H9 (cell line): ENCODE data around the gene PAXX. TPM values are rescaled to one million over a fixed set of nuclear protein-coding genes. Genes with fewer than 3 reads are reported as not detected.
A peak's percentile ranks its signal among the peaks of the same experiment; 100 is the strongest.

Experiments
- DNase-seq: peaks from one replicate; pipeline ENCODE4 v3.0.0-alpha.2; 2017
- H2AFZ ChIP-seq: one replicate; pipeline ENCODE4 v1.6.1; 2013; ENCODE audit warnings: mild to moderate bottlenecking, low read length, control low read depth, moderate library complexity
- H2AK5ac ChIP-seq: 2 replicates; pipeline ENCODE4 v1.6.1; 2013; ENCODE audit warnings: low read length, control low read depth, mixed read lengths; ENCODE audit not compliant: insufficient read length
- H2BK120ac ChIP-seq: one replicate; pipeline ENCODE4 v1.6.1; 2013; ENCODE audit warnings: low read depth, mild to moderate bottlenecking, low read length, control low read depth, inconsistent platforms; ENCODE audit not compliant: poor library complexity, severe bottlenecking
- H2BK12ac ChIP-seq: 2 replicates; pipeline ENCODE4 v1.6.1; 2013; ENCODE audit warnings: low read length, control low read depth, mixed read lengths, low read depth; ENCODE audit not compliant: insufficient read length
- H2BK15ac ChIP-seq: 2 replicates; pipeline ENCODE4 v1.6.1; 2013; ENCODE audit warnings: low read depth, low read length, control low read depth
- H2BK20ac ChIP-seq: one replicate; pipeline ENCODE4 v1.6.1; 2013; ENCODE audit warnings: low read depth, mild to moderate bottlenecking, low read length, control low read depth, inconsistent platforms; ENCODE audit not compliant: poor library complexity, severe bottlenecking
- H2BK5ac ChIP-seq: 2 replicates; pipeline ENCODE4 v1.6.1; 2013; ENCODE audit warnings: low read length, control low read depth, mixed read lengths; ENCODE audit not compliant: insufficient read length
- H3K14ac ChIP-seq: 2 replicates; pipeline ENCODE4 v1.6.1; 2013; ENCODE audit warnings: low read length, control low read depth; ENCODE audit not compliant: insufficient read depth
- H3K18ac ChIP-seq: 2 replicates; pipeline ENCODE4 v1.6.1; 2013; ENCODE audit warnings: low read depth, mild to moderate bottlenecking, mixed read lengths, low read length, control low read depth; ENCODE audit not compliant: insufficient read length
- H3K23ac ChIP-seq: 2 replicates; pipeline ENCODE4 v1.6.1; 2013; ENCODE audit warnings: low read length, control low read depth, mixed read lengths, low read depth; ENCODE audit not compliant: insufficient read length
- H3K23me2 ChIP-seq: 2 replicates; pipeline ENCODE4 v1.6.1; 2013; ENCODE audit warnings: low read depth, mild to moderate bottlenecking, mixed read lengths, low read length, control low read depth; ENCODE audit not compliant: insufficient read length, poor library complexity, severe bottlenecking
- H3K27ac ChIP-seq: 2 replicates; pipeline ENCODE4 v1.5.1; 2013; ENCODE audit warnings: low read length, control low read depth, mixed read lengths, low read depth; ENCODE audit not compliant: insufficient read length
- H3K27me3 ChIP-seq: 2 replicates; pipeline ENCODE4 v1.6.1; 2013; ENCODE audit warnings: low read length, control low read depth, inconsistent platforms; ENCODE audit not compliant: insufficient read depth
- H3K4ac ChIP-seq: 2 replicates; pipeline ENCODE4 v1.6.1; 2013; ENCODE audit warnings: low read depth, mild to moderate bottlenecking, control low read depth, inconsistent platforms, low read length, moderate library complexity
- H3K4me1 ChIP-seq: 2 replicates; pipeline ENCODE4 v1.6.1; 2013; ENCODE audit warnings: low read length, control low read depth, inconsistent platforms; ENCODE audit not compliant: insufficient read depth
- H3K4me2 ChIP-seq: 2 replicates; pipeline ENCODE4 v1.6.1; 2013; ENCODE audit warnings: low read length, control low read depth, mixed read lengths; ENCODE audit not compliant: insufficient read length, insufficient read depth
- H3K56ac ChIP-seq: 2 replicates; pipeline ENCODE4 v1.6.1; 2013; ENCODE audit warnings: low read depth, mild to moderate bottlenecking, mixed read lengths, low read length, control low read depth; ENCODE audit not compliant: insufficient read length
- H3K79me1 ChIP-seq: 2 replicates; pipeline ENCODE4 v1.6.1; 2013; ENCODE audit warnings: low read depth, mild to moderate bottlenecking, moderate library complexity, low read length, control low read depth, inconsistent platforms; ENCODE audit not compliant: insufficient read depth, poor library complexity, severe bottlenecking
- H3K79me2 ChIP-seq: 2 replicates; pipeline ENCODE4 v1.6.1; 2013; ENCODE audit warnings: low read length, control low read depth, inconsistent platforms; ENCODE audit not compliant: insufficient read depth
- H3K9ac ChIP-seq: 2 replicates; pipeline ENCODE4 v1.6.1; 2013; ENCODE audit warnings: low read length, control low read depth, mixed read lengths; ENCODE audit not compliant: insufficient read length; ENCODE audit errors: extremely low read depth
- H3K9me3 ChIP-seq: one replicate; pipeline ENCODE4 v1.6.1; 2013; ENCODE audit warnings: low read depth, low read length, inconsistent platforms; ENCODE audit not compliant: control insufficient read depth
- H3T11ph ChIP-seq: one replicate; pipeline ENCODE4 v1.6.1; 2013; ENCODE audit warnings: mild to moderate bottlenecking, low read length, control low read depth, inconsistent platforms
- H4K20me1 ChIP-seq: one replicate; pipeline ENCODE4 v1.6.1; 2013; ENCODE audit not compliant: control insufficient read depth, insufficient read length, insufficient read depth
- H4K5ac ChIP-seq: 2 replicates; pipeline ENCODE4 v1.6.1; 2013; ENCODE audit warnings: low read depth, mild to moderate bottlenecking, mixed read lengths, low read length, control low read depth; ENCODE audit not compliant: insufficient read length
- H4K8ac ChIP-seq: replicated peaks from 2 replicates; pipeline ENCODE4 v1.6.1; 2013; ENCODE audit warnings: low read length, control low read depth, mixed read lengths, low read depth; ENCODE audit not compliant: insufficient read length
- H4K91ac ChIP-seq: 2 replicates; pipeline ENCODE4 v1.6.1; 2013; ENCODE audit warnings: low read depth, mild to moderate bottlenecking, moderate library complexity, mixed read lengths, low read length, control low read depth; ENCODE audit not compliant: insufficient read length
- H3K27ac Mint-ChIP-seq, 3 experiments: 2 replicates in 2 of 3; 3 replicates in 1 of 3; pipeline ENCODE4 v1.8.0; 2020 to 2021; ENCODE audit warnings: mixed read lengths in 3 of 3, mild to moderate bottlenecking in 1 of 3, moderate library complexity in 1 of 3
- H3K27me3 Mint-ChIP-seq: 2 replicates; pipeline ENCODE4 v1.8.0; 2021; ENCODE audit warnings: low read depth, mild to moderate bottlenecking, moderate library complexity, mixed read lengths
- H3K36me3 Mint-ChIP-seq, 3 experiments: 2 replicates in 2 of 3; 3 replicates in 1 of 3; pipeline ENCODE4 v1.8.0; 2020 to 2021; ENCODE audit warnings: low read depth in 3 of 3, mixed read lengths in 3 of 3; ENCODE audit not compliant: insufficient read depth in 1 of 3
- H3K4me1 Mint-ChIP-seq, 2 experiments: 2 replicates each; pipeline ENCODE4 v1.8.0; 2020; ENCODE audit warnings: mixed read lengths in 2 of 2
- H3K4me3 Mint-ChIP-seq, 2 experiments: 2 replicates in 1 of 2; 3 replicates in 1 of 2; pipeline ENCODE4 v1.8.0; 2020 to 2021; ENCODE audit warnings: mild to moderate bottlenecking in 2 of 2, mixed read lengths in 2 of 2, moderate library complexity in 1 of 2
- H3K9me3 Mint-ChIP-seq, 2 experiments: 2 replicates in 1 of 2; 3 replicates in 1 of 2; pipeline ENCODE4 v1.8.0; 2020; ENCODE audit warnings: mild to moderate bottlenecking in 2 of 2, mixed read lengths in 2 of 2, moderate library complexity in 1 of 2
- CTCF ChIP-seq: fragments of 200-600 bp; sonication (generic); conservative IDR thresholded peaks from 3 replicates; pipeline ENCODE4 v1.8.0; 2021; ENCODE audit warnings: antibody characterized with exemption, mild to moderate bottlenecking
- WGBS: extraction: QIAGEN DNeasy Blood & Tissue Kit; methylation state at CpG from one replicate; pipeline ENCODE4 v1.1.7; 2013; ENCODE audit warnings: missing lambda C conversion rate, low lambda C conversion rate, mixed read lengths; ENCODE audit not compliant: insufficient read length; ENCODE audit errors: extremely low coverage; 5-methylcytosine and 5-hydroxymethylcytosine counted together
- total RNA-seq: library from RNA; stranded (reverse); gene quantifications from 2 replicates; pipeline ENCODE4 v1.2.1, GENCODE V29; 2021

PAXX gene
- total RNA-seq, 1 experiment from 2014 or later: 51.2 TPM

- peaks cover 8 to 16% of the 10 kb centered on the region in 2 experiments for H3K4me1 Mint-ChIP-seq
- H3K4me2 ChIP-seq: peak overlapping the region; percentile 60
- peaks cover 2 to 43% (median 31%) of the 10 kb centered on the region in 3 experiments; a peak in 5 of 7 replicates for H3K36me3 Mint-ChIP-seq
- no peak overlapping the region for H2AFZ ChIP-seq
- no CpG with 5 or more reads among the region's 16 CpGs for WGBS
- H4K91ac ChIP-seq: no peak overlapping the region
- no peaks in the 10 kb centered on the region for H3K9me3 ChIP-seq
- H3K23me2 ChIP-seq: peaks cover 3% of the 10 kb centered on the region
- no peaks in the 10 kb centered on the region for H3K79me1 ChIP-seq
- no peak overlapping the region for H2BK20ac ChIP-seq
- no peak overlapping the region for H4K8ac ChIP-seq
- H3K4me3 Mint-ChIP-seq: peak overlapping the region; percentile 68 to 72; a peak in 4 of 5 replicates
- H3K23ac ChIP-seq: no peak overlapping the region
- no peak overlapping the region for H3K14ac ChIP-seq
- H4K20me1 ChIP-seq: no peaks in the 10 kb centered on the region
- H3K27ac ChIP-seq: no peak overlapping the region
- H3K9me3 Mint-ChIP-seq: no peaks in the 10 kb centered on the region
- no peak overlapping the region for H4K5ac ChIP-seq
- H3K4ac ChIP-seq: no peak overlapping the region
- no peak overlapping the region for H2AK5ac ChIP-seq
- no peaks in the 10 kb centered on the region for H3K4me1 ChIP-seq
- no peak for TF ChIP-seq CTCF
- H3K27ac Mint-ChIP-seq: no peak overlapping the region
- no peaks in the 10 kb centered on the region for H3K79me2 ChIP-seq
- no peak overlapping the region for H2BK120ac ChIP-seq
- H3T11ph ChIP-seq: no peak overlapping the region
- DNase-seq: no peak
- H3K56ac ChIP-seq: no peak overlapping the region
- H3K27me3 ChIP-seq: no peaks in the 10 kb centered on the region
- H2BK5ac ChIP-seq: no peak overlapping the region
- no peak overlapping the region for H3K18ac ChIP-seq
- H2BK15ac ChIP-seq: no peak overlapping the region
- no peak overlapping the region for H2BK12ac ChIP-seq
- peaks cover 3% of the 10 kb centered on the region; the same call in 1 of the 2 replicates for H3K27me3 Mint-ChIP-seq
- no peak overlapping the region for H3K9ac ChIP-seq
Measured at GRCh38 chr9:136942881-136943230, 49.4 kb upstream of the PAXX start.
